GM18508 (cell line): Measurements from ENCODE around the gene CYLC2.

Source experiments
- ATAC-seq: cut with Tn5 transposase; IDR thresholded peaks from one replicate; pipeline ENCODE4 v1.9.1; 2021; ENCODE audit warnings: moderate number of reproducible peaks; ENCODE audit not compliant: insufficient read depth, unreplicated experiment

Gene CYLC2

GRCh38 chr9:102995033-102995432 is at the start of gene CYLC2:
TSS of gene CYLC2 (plus strand) at chr9:102995333. CDS start at chr9:102995381, 48 bp downstream.
- no peak for ATAC-seq

GRCh38 chr9:102950346-102950745 is 44.8 kb upstream of the CYLC2 start:
- no peak for ATAC-seq

- ATAC-seq, result no peak
Observed at GRCh38 chr9:102966999-102967398, 28.1 kb upstream of the CYLC2 start.

GRCh38 chr9:102967979-102968378 is 27.2 kb upstream of the CYLC2 start:
- ATAC-seq, result no peak

- ATAC-seq, result no peak
Observed at GRCh38 chr9:102972780-102973179, 22.4 kb upstream of the CYLC2 start.

- no peak for ATAC-seq
Observed at GRCh38 chr9:102974530-102974929, 20.6 kb upstream of the CYLC2 start.

GRCh38 chr9:102975251-102975650 is 19.9 kb upstream of the CYLC2 start:
- ATAC-seq, result no peak

- no peak for ATAC-seq
Observed at GRCh38 chr9:102985162-102985895, 9.8 kb upstream of the CYLC2 start.

- no peak for ATAC-seq
Observed at GRCh38 chr9:102986425-102986824, 8.7 kb upstream of the CYLC2 start.

- ATAC-seq, result no peak
Observed at GRCh38 chr9:103003689-103004088, 8.6 kb downstream of the CYLC2 start.

- no peak for ATAC-seq
Observed at GRCh38 chr9:103014242-103014641, 19.1 kb downstream of the CYLC2 start.

- no peak for ATAC-seq
Observed at GRCh38 chr9:103025796-103026195, 30.7 kb downstream of the CYLC2 start.

- ATAC-seq, result no peak
Observed at GRCh38 chr9:103037508-103038477, 42.7 kb downstream of the CYLC2 start.

GRCh38 chr9:103041961-103042360 is 46.8 kb downstream of the CYLC2 start:
- ATAC-seq, result no peak
